Activated B cell treated with CpG ODN at 0.5 μM for 24 hours (primary cell): ENCODE data around the gene MAP2K2. TPM values are rescaled to one million over a fixed set of nuclear protein-coding genes. Genes with fewer than 3 reads are reported as not detected.

Source experiments
- ATAC-seq: fragments of 200-7000 bp; cut with Tn5 transposase; one replicate; pipeline ENCODE4 v1.10.0; 2021; ENCODE audit warnings: low read depth, mild to moderate bottlenecking, moderate library complexity
- CTCF ChIA-PET: fragments of 350-600 bp; sonication (Branson Sonifier 250); formaldehyde crosslinking; loops from one replicate; lab custom pipeline; 2021; ENCODE audit warnings: antibody characterized with exemption; lab: Charles Lee
- POLR2A ChIA-PET: fragments of 350-600 bp; sonication (Branson Sonifier 250); formaldehyde crosslinking; loops from one replicate; lab custom pipeline; 2021; ENCODE audit warnings: antibody characterized with exemption; lab: Charles Lee
- DNase-seq: peaks from one replicate; pipeline ENCODE4 v3.0.0; 2022
- H3K27ac Mint-ChIP-seq: one replicate; pipeline ENCODE4 v1.8.0; 2020; ENCODE audit warnings: mixed read lengths
- H3K27me3 Mint-ChIP-seq: one replicate; pipeline ENCODE4 v1.8.0; 2021; ENCODE audit warnings: mixed read lengths
- H3K36me3 Mint-ChIP-seq: one replicate; pipeline ENCODE4 v1.8.0; 2021; ENCODE audit warnings: low read depth, mixed read lengths
- H3K4me1 Mint-ChIP-seq: one replicate; pipeline ENCODE4 v1.8.0; 2021; ENCODE audit warnings: mixed read lengths
- H3K4me3 Mint-ChIP-seq: one replicate; pipeline ENCODE4 v1.8.0; 2020; ENCODE audit warnings: mild to moderate bottlenecking, mixed read lengths
- H3K9me3 Mint-ChIP-seq: one replicate; pipeline ENCODE4 v1.8.0; 2020; ENCODE audit warnings: mixed read lengths
- CTCF ChIP-seq: fragments of 200-600 bp; IDR thresholded peaks from one replicate; pipeline ENCODE4 v1.8.0; 2022; ENCODE audit warnings: antibody characterized with exemption, mild to moderate bottlenecking
- intact Hi-C: fragments of 100-400 bp; cut with micrococcal nuclease; formaldehyde crosslinking; loops from one replicate; pipeline ENCODE4 v1.15.1; 2024
- total RNA-seq: library from RNA; stranded (reverse); gene quantifications from 2 replicates; pipeline ENCODE4 v1.2.3, GENCODE V29; 2022

The MAP2K2 gene
- total RNA-seq, 1 donor from 2014 or later, result 126 TPM

- Mint-ChIP-seq H3K4me1 (peaks cover 19% of the 10 kb centered on the region), H3K27ac (peak overlapping the region; percentile 90), H3K36me3 (no peaks in the 10 kb centered on the region), H3K9me3 (no peaks in the 10 kb centered on the region), H3K27me3 (no peaks in the 10 kb centered on the region), H3K4me3 (peak overlapping the region; percentile 88)
- ChIA-PET CTCF (no interaction called here), POLR2A (interaction anchor here (0.6 to 3.9 kb wide), 19 partner anchors 11 to 1421 kb away, joined by 3 to 29 read pairs (median 5); partner anchors contain the start of genes EEF2 and ZBTB7A)
- no peak for TF ChIP-seq CTCF
- DNase-seq, result peak; percentile 52
- peak; percentile 88 for ATAC-seq
- intact Hi-C loops, result loop anchor here (1.0 kb wide), 1 partner anchor 11 kb away; no protein-coding TSS in a partner anchor
Observed at GRCh38 chr19:4077800-4078684, 45.9 kb downstream of the MAP2K2 start.

- CTCF ChIA-PET, result interaction anchor here (0.9 to 1.2 kb wide), 2 partner anchors 63 to 92 kb away, joined by 3 read pairs; partner anchors contain the start of gene EEF2
- ATAC-seq (no peak), DNase-seq (no peak)
- H3K4me1 Mint-ChIP-seq, result peaks cover 16% of the 10 kb centered on the region
- no peak for TF ChIP-seq CTCF
- POLR2A ChIA-PET, result interaction anchor here (0.6 to 3.9 kb wide), 9 partner anchors 10 to 1841 kb away, joined by 3 to 29 read pairs (median 11); partner anchors contain the start of genes EEF2, PLEKHJ1 and ZBTB7A
- no peaks in the 10 kb centered on the region for H3K9me3 Mint-ChIP-seq
- H3K27me3 Mint-ChIP-seq, result no peaks in the 10 kb centered on the region
- H3K36me3 Mint-ChIP-seq, result no peaks in the 10 kb centered on the region
- intact Hi-C loops, result loop anchor here (1.0 kb wide), 1 partner anchor 10 kb away; no protein-coding TSS in a partner anchor
- H3K4me3 Mint-ChIP-seq, result peak overlapping the region; percentile 15
- peak overlapping the region; percentile 90 for H3K27ac Mint-ChIP-seq
Observed at GRCh38 chr19:4077007-4077374, 46.9 kb downstream of the MAP2K2 start.

- Mint-ChIP-seq H3K27ac (peak overlapping the region; percentile 41), H3K4me1 (peaks cover 16% of the 10 kb centered on the region)
- no peak for DNase-seq
Observed at GRCh38 chr19:4075373-4075772, 48.5 kb downstream of the MAP2K2 start.

GRCh38 chr19:4071610-4072009 lies 52.3 kb downstream of the MAP2K2 start:
- POLR2A ChIA-PET, result no interaction called here
- Mint-ChIP-seq H3K36me3 (no peaks in the 10 kb centered on the region), H3K27ac (no peak overlapping the region), H3K9me3 (no peaks in the 10 kb centered on the region), H3K4me1 (peaks cover 19% of the 10 kb centered on the region), H3K27me3 (no peaks in the 10 kb centered on the region), H3K4me3 (no peak overlapping the region)
- DNase-seq, result no peak
- CTCF ChIA-PET, result no interaction called here
- intact Hi-C loops, result no loop called here
- ATAC-seq, result no peak
- no peak for TF ChIP-seq CTCF

More at GRCh38 chr19:4075373-4075772, 48.5 kb downstream of the MAP2K2 start:
- H3K36me3 Mint-ChIP-seq, result no peaks in the 10 kb centered on the region
- H3K9me3 Mint-ChIP-seq, result no peaks in the 10 kb centered on the region
- TF ChIP-seq CTCF, result no peak
- CTCF ChIA-PET, result no interaction called here
- intact Hi-C loops, result no loop called here
- POLR2A ChIA-PET, result no interaction called here
- ATAC-seq, result no peak
- H3K4me3 Mint-ChIP-seq, result peak overlapping the region; percentile 37
- no peaks in the 10 kb centered on the region for H3K27me3 Mint-ChIP-seq

- TF ChIP-seq CTCF, result no peak
- intact Hi-C loops, result loop anchor here (5.0 to 10.0 kb wide), 2 partner anchors 403 to 515 kb away; partner anchors contain the start of genes HDGFL2 and MFSD12
- DNase-seq (no peak), ATAC-seq (no peak)
- no peaks in the 10 kb centered on the region for H3K27me3 Mint-ChIP-seq
- no peaks in the 10 kb centered on the region for H3K36me3 Mint-ChIP-seq
- POLR2A ChIA-PET, result interaction anchor here (0.5 to 1.1 kb wide), 8 partner anchors 10 to 1737 kb away, joined by 3 to 17 read pairs (median 4); no protein-coding TSS in a partner anchor
- no peak overlapping the region for H3K27ac Mint-ChIP-seq
- peak overlapping the region; percentile 44 for H3K4me3 Mint-ChIP-seq
- H3K4me1 Mint-ChIP-seq, result peaks cover 19% of the 10 kb centered on the region
- CTCF ChIA-PET, result no interaction called here
- no peaks in the 10 kb centered on the region for H3K9me3 Mint-ChIP-seq
Observed at GRCh38 chr19:4069331-4069959, 54.5 kb downstream of the MAP2K2 start.
